HG03108 (cell line): Measurements from ENCODE around the gene DPF3.

Experiments used
- ATAC-seq: cut with Tn5 transposase; IDR thresholded peaks from one replicate; pipeline ENCODE4 v1.9.1; 2021; ENCODE audit warnings: moderate library complexity; ENCODE audit not compliant: unreplicated experiment

DPF3 gene

GRCh38 chr14:72577521-72577920 is 316.4 kb downstream of the DPF3 start:
- no peak for ATAC-seq

- ATAC-seq = no peak
Observed at GRCh38 chr14:72576258-72576657, 317.6 kb downstream of the DPF3 start.

GRCh38 chr14:72574715-72575114 is 319.2 kb downstream of the DPF3 start:
- no peak for ATAC-seq

DNA sequence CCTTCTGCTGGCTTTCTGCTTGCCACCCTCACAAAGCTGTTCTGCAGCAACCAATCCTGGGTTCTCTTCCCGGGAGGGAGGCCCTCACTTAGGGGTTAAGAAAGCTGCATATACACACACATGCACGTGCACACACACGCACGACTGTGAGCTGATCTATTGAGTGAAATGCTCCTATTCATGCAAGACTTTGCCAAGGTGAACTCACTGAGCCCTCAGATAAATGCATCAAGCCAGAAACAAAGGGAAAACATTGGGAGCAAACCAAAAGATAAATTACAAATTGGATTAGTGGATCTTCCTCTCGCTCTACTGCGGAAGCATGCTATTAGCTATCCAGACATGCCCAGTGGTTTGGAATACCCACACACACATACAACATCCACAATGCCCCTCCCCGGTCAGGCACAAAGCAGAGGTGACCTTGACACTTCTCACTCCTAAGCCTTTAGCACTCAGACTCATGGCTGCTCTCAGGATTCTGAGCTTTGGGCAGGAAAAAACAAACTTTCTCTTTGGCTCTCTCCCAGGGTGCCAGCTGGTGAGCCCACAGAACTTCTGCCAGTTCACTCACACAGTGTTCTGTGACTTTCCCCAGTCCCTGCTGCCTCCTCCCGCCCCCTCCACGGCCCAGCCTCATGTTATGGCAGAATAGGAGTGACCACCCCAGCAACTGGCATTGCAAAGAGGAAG is 320.0 kb downstream of the DPF3 start:
- no peak for ATAC-seq
